SK-N-SH (cell line): Measurements from ENCODE around the gene PCNX2. TPM values are rescaled to one million over a fixed set of nuclear protein-coding genes. Genes with fewer than 3 reads are reported as not detected.

Experiments used
- CTCF ChIA-PET: fragments of 300-600, 350-600 bp; formaldehyde crosslinking; extraction: SDS; loops from one replicate; lab custom pipeline; 2021; lab: Yijun Ruan, JAX
- POLR2A ChIA-PET: fragments of 350-600 bp; sonication (Branson Sonifier 250); formaldehyde crosslinking; extraction: SDS; loops from one replicate; lab custom pipeline; 2020; ENCODE audit warnings: antibody characterized with exemption, inconsistent platforms; lab: Yijun Ruan, JAX
- DNase-seq: peaks from one replicate; pipeline ENCODE4 v3.0.0; 2012
- H2AFZ ChIP-seq: fragments of 200-600 bp; sonication (generic); 2 replicates; pipeline ENCODE4 v1.8.1; 2016; ENCODE audit warnings: antibody characterized with exemption, mild to moderate bottlenecking, low read depth
- H3F3A ChIP-seq: fragments of 200-600 bp; sonication (generic); replicated peaks from 2 replicates; pipeline ENCODE3; 2016; ENCODE audit warnings: antibody characterized with exemption, mild to moderate bottlenecking; ENCODE audit not compliant: insufficient read depth
- H3K27ac ChIP-seq, 2 experiments: fragments of 200-500 bp in 1 of 2; fragments of 200-600 bp in 1 of 2; sonication (Bioruptor generic) in 1 of 2; sonication (generic), shearing (Covaris generic) in 1 of 2; 2 replicates each; pipeline versions ENCODE4 v1.5.1 to v1.6.1; 2014 to 2016; ENCODE audit warnings: low read depth in 2 of 2, inconsistent platforms in 1 of 2, low read length in 1 of 2, mild to moderate bottlenecking in 1 of 2, mixed read lengths in 1 of 2
- H3K27me3 ChIP-seq: fragments of 200-600 bp; sonication (generic), shearing (Covaris generic); 2 replicates; pipeline ENCODE4 v1.6.1; 2016; ENCODE audit warnings: mixed run types; ENCODE audit not compliant: insufficient read depth
- H3K36me3 ChIP-seq, 2 experiments: fragments of 200-500 bp in 1 of 2; fragments of 200-600 bp in 1 of 2; sonication (Bioruptor generic) in 1 of 2; sonication (generic) in 1 of 2; replicated peaks in 1 of 2; 2 replicates each; pipeline versions ENCODE3 to v1.5.1; 2014 to 2016; ENCODE audit warnings: low read length in 1 of 2, mild to moderate bottlenecking in 1 of 2; ENCODE audit not compliant: insufficient read depth in 2 of 2, control insufficient read depth in 1 of 2
- H3K4me1 ChIP-seq, 2 experiments: fragments of 200-500 bp in 1 of 2; fragments of 200-600 bp in 1 of 2; sonication (Bioruptor generic) in 1 of 2; sonication (generic), shearing (Covaris generic) in 1 of 2; 2 replicates each; pipeline versions ENCODE4 v1.5.1 to v1.6.1; 2014 to 2016; ENCODE audit warnings: low read depth in 1 of 2, low read length in 1 of 2, mixed run types in 1 of 2; ENCODE audit not compliant: insufficient read depth in 2 of 2, control insufficient read depth in 1 of 2
- H3K4me2 ChIP-seq: fragments of 200-600 bp; sonication (generic), shearing (Covaris generic); 2 replicates; pipeline ENCODE4 v1.6.1; 2017; ENCODE audit warnings: mixed run types
- H3K4me3 ChIP-seq, 2 experiments: fragments of 200-500 bp in 1 of 2; fragments of 200-600 bp in 1 of 2; sonication (Bioruptor generic) in 1 of 2; sonication (generic), shearing (Covaris generic) in 1 of 2; 2 replicates each; pipeline versions ENCODE4 v1.5.1 to v1.8.1; 2014 to 2016; ENCODE audit warnings: low read depth in 2 of 2, inconsistent platforms in 1 of 2, low read length in 1 of 2, mild to moderate bottlenecking in 1 of 2, mixed read lengths in 1 of 2, moderate library complexity in 1 of 2
- H3K79me2 ChIP-seq: fragments of 200-600 bp; sonication (generic); 2 replicates; pipeline ENCODE4 v1.8.1; 2017; ENCODE audit warnings: mild to moderate bottlenecking; ENCODE audit not compliant: insufficient read depth
- H3K9ac ChIP-seq: fragments of 200-600 bp; sonication (generic); 2 replicates; pipeline ENCODE4 v1.6.1; 2017; ENCODE audit warnings: mixed run types
- H3K9me2 ChIP-seq: fragments of 200-600 bp; sonication (generic); 2 replicates; pipeline ENCODE4 v1.6.1; 2017; ENCODE audit warnings: mixed run types
- H3K9me3 ChIP-seq: fragments of 200-600 bp; sonication (generic); 2 replicates; pipeline ENCODE4 v1.6.1; 2017; ENCODE audit warnings: mixed run types, mild to moderate bottlenecking, moderate library complexity
- H4K20me1 ChIP-seq: fragments of 200-600 bp; sonication (generic); 2 replicates; pipeline ENCODE4 v1.6.1; 2017; ENCODE audit warnings: mild to moderate bottlenecking, mixed run types; ENCODE audit not compliant: insufficient read depth
- CHD2 ChIP-seq: fragments of 150-350 bp; IDR thresholded peaks from 2 replicates; pipeline ENCODE4 v1.6.1; 2018; ENCODE audit warnings: low read length; ENCODE audit not compliant: partially characterized antibody
- ELF1 ChIP-seq: IDR thresholded peaks from 2 replicates; pipeline ENCODE4 v1.4.0; 2012
- EP300 ChIP-seq, 2 experiments: IDR thresholded peaks; 2 replicates each; pipeline versions ENCODE4 v1.4.0 to v1.6.1; 2012; ENCODE audit warnings: borderline replicate concordance in 1 of 2, low read depth in 1 of 2, low read length in 1 of 2
- FOSL2 ChIP-seq: IDR thresholded peaks from 2 replicates; pipeline ENCODE4 v1.4.0; 2012; ENCODE audit warnings: low read depth, mild to moderate bottlenecking, moderate library complexity, borderline replicate concordance
- FOXM1 ChIP-seq: IDR thresholded peaks from 2 replicates; pipeline ENCODE4 v1.4.0; 2012; ENCODE audit warnings: low read depth, mild to moderate bottlenecking
- JUND ChIP-seq: IDR thresholded peaks from 2 replicates; pipeline ENCODE4 v1.4.0; 2012
- MEF2A ChIP-seq: IDR thresholded peaks from 2 replicates; pipeline ENCODE4 v1.4.0; 2012; ENCODE audit warnings: low read depth, borderline replicate concordance
- MXI1 ChIP-seq: IDR thresholded peaks from 2 replicates; pipeline ENCODE4 v1.6.1; 2012; ENCODE audit warnings: mild to moderate bottlenecking, low read depth, low read length, improper control_type of control experiment
- NFIC ChIP-seq: IDR thresholded peaks from 2 replicates; pipeline ENCODE4 v1.4.0; 2012; ENCODE audit warnings: borderline replicate concordance
- NRF1 ChIP-seq: IDR thresholded peaks from 2 replicates; pipeline ENCODE4 v1.6.1; 2012; ENCODE audit warnings: low read depth, mild to moderate bottlenecking, low read length
- RAD21 ChIP-seq: IDR thresholded peaks from 2 replicates; pipeline ENCODE4 v1.6.1; 2012; ENCODE audit warnings: mild to moderate bottlenecking, low read length
- RCOR1 ChIP-seq: fragments of 150-350 bp; IDR thresholded peaks from 2 replicates; pipeline ENCODE4 v1.6.1; 2017; ENCODE audit warnings: antibody characterized with exemption, low read length
- RFX5 ChIP-seq: IDR thresholded peaks from 2 replicates; pipeline ENCODE4 v1.6.1; 2012; ENCODE audit warnings: mild to moderate bottlenecking, improper control_type of control experiment, low read length
- TAF1 ChIP-seq: IDR thresholded peaks from 2 replicates; pipeline ENCODE4 v1.6.1; 2012; ENCODE audit warnings: low read depth, mild to moderate bottlenecking, low read length, moderate library complexity, borderline replicate concordance
- TEAD4 ChIP-seq: IDR thresholded peaks from 2 replicates; pipeline ENCODE4 v1.4.0; 2012; ENCODE audit warnings: mild to moderate bottlenecking, borderline replicate concordance; ENCODE audit not compliant: insufficient read depth
- YY1 ChIP-seq: IDR thresholded peaks from 2 replicates; pipeline ENCODE4 v1.4.0; 2012; ENCODE audit warnings: low read depth, mild to moderate bottlenecking
- WGBS: methylation state at CpG from one replicate; pipeline ENCODE4 v1.1.6; 2017; ENCODE audit warnings: low lambda C conversion rate; 5-methylcytosine and 5-hydroxymethylcytosine counted together
- polyA plus RNA-seq, 3 experiments: library from polyadenylated mRNA; depleted of rRNA; stranded (reverse); fragments of >200 nt; gene quantifications; 2 replicates each; pipeline ENCODE4 v1.2.3, GENCODE V29; 2012
- TF ChIP-seq, protein P1 (sequence below): IDR thresholded peaks from 2 replicates; pipeline ENCODE4 v1.4.0; 2012; ENCODE audit warnings: low read depth, borderline replicate concordance
- TF ChIP-seq, protein P2 (sequence below): IDR thresholded peaks from 2 replicates; pipeline ENCODE4 v1.4.0; 2012; ENCODE audit warnings: low read depth, borderline replicate concordance

PCNX2 gene
- polyA plus RNA-seq, 1 of the 3 experiments (the other 2 are of a cell fraction): 10.6 TPM

DNA sequence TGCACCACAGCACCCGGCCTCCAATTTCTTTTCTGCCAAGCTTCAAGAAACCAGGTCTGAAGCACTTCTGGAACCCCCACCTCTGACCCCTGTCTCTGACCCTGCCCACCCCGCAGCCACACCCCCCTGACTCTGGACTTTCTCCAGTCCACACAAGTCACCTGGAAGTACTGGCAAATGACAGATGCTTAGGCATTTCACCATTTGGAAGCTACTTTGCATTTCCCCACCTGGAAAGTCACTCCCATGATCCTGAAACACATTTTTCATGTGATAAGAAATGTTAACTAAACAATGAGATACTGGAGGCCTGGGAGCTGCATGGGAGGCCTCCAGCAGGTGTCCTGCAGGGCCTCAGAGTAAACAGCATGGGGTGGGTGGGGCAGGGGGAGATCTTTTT is 299.4 kb downstream of the PCNX2 start:
- POLR2A ChIA-PET: no interaction called here
- CTCF ChIA-PET: no interaction called here
- Histone ChIP-seq H3K9me2 (no peaks in the 10 kb centered on the region), H3K9ac (no peak overlapping the region), H3K4me3 (no peak overlapping the region), H3K79me2 (no peaks in the 10 kb centered on the region), H3K9me3 (no peaks in the 10 kb centered on the region), H3K4me2 (no peak overlapping the region), H3F3A (no peaks in the 10 kb centered on the region)
- TF ChIP-seq JUND (no peak), FOXM1 (no peak), MXI1 (no peak), TAF1 (no peak), TEAD4 (no peak), NRF1 (no peak), RFX5 (no peak), RCOR1 (no peak), FOSL2 (no peak), ELF1 (no peak), RAD21 (no peak), YY1 (no peak), NFIC (no peak)
- TF ChIP-seq, protein P1, sequence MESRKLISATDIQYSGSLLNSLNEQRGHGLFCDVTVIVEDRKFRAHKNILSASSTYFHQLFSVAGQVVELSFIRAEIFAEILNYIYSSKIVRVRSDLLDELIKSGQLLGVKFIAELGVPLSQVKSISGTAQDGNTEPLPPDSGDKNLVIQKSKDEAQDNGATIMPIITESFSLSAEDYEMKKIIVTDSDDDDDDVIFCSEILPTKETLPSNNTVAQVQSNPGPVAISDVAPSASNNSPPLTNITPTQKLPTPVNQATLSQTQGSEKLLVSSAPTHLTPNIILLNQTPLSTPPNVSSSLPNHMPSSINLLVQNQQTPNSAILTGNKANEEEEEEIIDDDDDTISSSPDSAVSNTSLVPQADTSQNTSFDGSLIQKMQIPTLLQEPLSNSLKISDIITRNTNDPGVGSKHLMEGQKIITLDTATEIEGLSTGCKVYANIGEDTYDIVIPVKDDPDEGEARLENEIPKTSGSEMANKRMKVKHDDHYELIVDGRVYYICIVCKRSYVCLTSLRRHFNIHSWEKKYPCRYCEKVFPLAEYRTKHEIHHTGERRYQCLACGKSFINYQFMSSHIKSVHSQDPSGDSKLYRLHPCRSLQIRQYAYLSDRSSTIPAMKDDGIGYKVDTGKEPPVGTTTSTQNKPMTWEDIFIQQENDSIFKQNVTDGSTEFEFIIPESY: no peak
- TF ChIP-seq, protein P2, sequence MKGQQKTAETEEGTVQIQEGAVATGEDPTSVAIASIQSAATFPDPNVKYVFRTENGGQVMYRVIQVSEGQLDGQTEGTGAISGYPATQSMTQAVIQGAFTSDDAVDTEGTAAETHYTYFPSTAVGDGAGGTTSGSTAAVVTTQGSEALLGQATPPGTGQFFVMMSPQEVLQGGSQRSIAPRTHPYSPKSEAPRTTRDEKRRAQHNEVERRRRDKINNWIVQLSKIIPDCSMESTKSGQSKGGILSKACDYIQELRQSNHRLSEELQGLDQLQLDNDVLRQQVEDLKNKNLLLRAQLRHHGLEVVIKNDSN: no peak
- TF ChIP-seq, all 33 proteins: peak for 0
- H3K4me1 ChIP-seq: no peaks in the 10 kb centered on the region
- WGBS: 95% methylated on average over 2 of the region's 2 CpGs
- no peaks in the 10 kb centered on the region for H4K20me1 ChIP-seq
- DNase-seq: no peak
- H3K27me3 ChIP-seq: no peaks in the 10 kb centered on the region
- H2AFZ ChIP-seq: no peak overlapping the region
- peaks cover 3 to 16% of the 10 kb centered on the region in 2 experiments for H3K36me3 ChIP-seq
- H3K27ac ChIP-seq: no peak overlapping the region

GRCh38 chr1:232995189-232995588 is 300.3 kb downstream of the PCNX2 start:
- ChIA-PET POLR2A (no interaction called here), CTCF (no interaction called here)
- no peaks in the 10 kb centered on the region for H3K79me2 ChIP-seq
- no peak overlapping the region for H3K4me2 ChIP-seq
- no peak overlapping the region for H3K27ac ChIP-seq
- TF ChIP-seq MEF2A (no peak), RAD21 (no peak), TAF1 (no peak), EP300 (IDR thresholded peaks at IDR 0.05; ENCODE audit: borderline replicate concordance in 1 of 2, low read depth in 1 of 2, low read length in 1 of 2) (no peak), CHD2 (no peak), NRF1 (no peak)
- H3K27me3 ChIP-seq: no peaks in the 10 kb centered on the region
- H4K20me1 ChIP-seq: no peaks in the 10 kb centered on the region
- no peaks in the 10 kb centered on the region for H3K9me2 ChIP-seq
- no peak for DNase-seq
- H2AFZ ChIP-seq: no peak overlapping the region
- H3K9me3 ChIP-seq: no peaks in the 10 kb centered on the region
- no peak overlapping the region for H3K4me3 ChIP-seq
- WGBS: 92% methylated on average over 2 of the region's 2 CpGs
- H3K36me3 ChIP-seq: peaks cover 3 to 14% of the 10 kb centered on the region in 2 experiments
- H3K4me1 ChIP-seq: no peaks in the 10 kb centered on the region
- H3F3A ChIP-seq: no peaks in the 10 kb centered on the region
- no peak overlapping the region for H3K9ac ChIP-seq
